ENCODE results near the gene WNK1.

DNA sequence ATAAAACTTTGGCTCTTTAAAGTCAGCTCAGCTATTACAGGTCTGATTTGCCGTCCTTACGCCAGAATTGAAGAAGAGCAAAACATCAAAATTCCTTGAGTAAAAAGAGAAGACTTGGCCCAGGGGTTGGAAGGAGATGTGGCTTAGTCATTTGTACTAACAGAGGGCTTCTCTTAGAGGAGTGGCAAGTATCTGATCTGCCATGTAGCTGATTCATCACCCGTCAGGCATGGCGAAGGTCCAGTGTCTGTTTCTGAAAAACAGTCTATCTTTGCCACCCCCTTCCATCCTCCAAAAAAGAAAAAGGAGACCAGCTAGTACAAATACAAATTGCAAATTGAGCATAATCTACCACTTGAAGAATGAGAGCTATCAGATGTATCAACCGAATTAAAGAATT, 105.2 kb downstream of the WNK1 start:
- TF ChIP-seq RFX5 (IDR thresholded peaks at IDR 0.05; ENCODE audit: borderline replicate concordance, low read depth, low read length) = no peak
- TF ChIP-seq EZH2 (IDR thresholded peaks at IDR 0.05; ENCODE audit: low read depth, low read length, severe bottlenecking) = no peak
- TF ChIP-seq SP1 (IDR thresholded peaks at IDR 0.05; ENCODE audit: low read depth, low read length) = no peak

Data from H1 (cell line).